Naive thymus-derived CD8-positive, alpha-beta T cell (primary cell): ENCODE measurements around the gene BOLA2B. TPM values are rescaled to one million over a fixed set of nuclear protein-coding genes. Genes with fewer than 3 reads are reported as not detected.
"Not testable (repeated sequence)": the region's sequence is repeated elsewhere in the genome, so short reads cannot be mapped to it uniquely, and the experiment has no call there.

ENCODE experiments used
- ATAC-seq, 2 donors: fragments of 150-1000 bp; cut with Tn5 transposase in 1 of 2; sonication (Bioruptor Pico), chemical (Tn5 transposase) in 1 of 2; 1 replicate in 1 of 2; 2 replicates in 1 of 2; pipeline ENCODE4 v1.10.0; 2021; ENCODE audit warnings: mild to moderate bottlenecking in 2 of 2, moderate library complexity in 2 of 2
- POLR2A ChIA-PET: fragments of 350-600 bp; sonication (Branson Sonifier 250); formaldehyde crosslinking; loops from one replicate; lab custom pipeline; 2021; ENCODE audit warnings: antibody characterized with exemption; lab: Charles Lee
- DNase-seq, 10 donors: peaks; one replicate each; pipeline versions ENCODE4 v3.0.0 to v3.0.0-alpha.2; 2020 to 2022
- H3K27ac Mint-ChIP-seq, 10 donors: one replicate each; pipeline ENCODE4 v1.8.0; 2020 to 2022; ENCODE audit warnings: mild to moderate bottlenecking in 10 of 10, mixed read lengths in 10 of 10, moderate library complexity in 4 of 10, inconsistent platforms in 1 of 10
- H3K27me3 Mint-ChIP-seq, 5 donors: one replicate each; pipeline ENCODE4 v1.8.0; 2021 to 2022; ENCODE audit warnings: mixed read lengths in 5 of 5
- H3K36me3 Mint-ChIP-seq, 3 donors: one replicate each; pipeline ENCODE4 v1.8.0; 2020 to 2022; ENCODE audit warnings: mixed read lengths in 3 of 3, mild to moderate bottlenecking in 2 of 3, inconsistent platforms in 1 of 3
- H3K4me1 Mint-ChIP-seq, 4 donors: one replicate each; pipeline ENCODE4 v1.8.0; 2021 to 2022; ENCODE audit warnings: mixed read lengths in 4 of 4
- H3K4me3 Mint-ChIP-seq, 10 donors: one replicate each; pipeline ENCODE4 v1.8.0; 2020 to 2022; ENCODE audit warnings: mild to moderate bottlenecking in 10 of 10, mixed read lengths in 10 of 10, moderate library complexity in 6 of 10, inconsistent platforms in 1 of 10
- H3K9me3 Mint-ChIP-seq, 9 donors: one replicate each; pipeline ENCODE4 v1.8.0; 2020 to 2022; ENCODE audit warnings: mixed read lengths in 9 of 9, mild to moderate bottlenecking in 3 of 9, inconsistent platforms in 1 of 9, moderate library complexity in 1 of 9
- polyA plus RNA-seq, 3 donors: library from polyadenylated mRNA; unstranded; fragments of 300-500 nt; fragmentation: Illumina TruSeq; gene quantifications; one replicate each; pipeline ENCODE4 v1.2.3, GENCODE V29; 2021
- total RNA-seq, 8 experiments: library from RNA in 2 of 8; stranded (reverse) in 2 of 8; gene quantifications; one replicate each; pipeline ENCODE4 v1.2.3 and lab custom pipeline; 2021 to 2026

The BOLA2B gene
- total and polyA plus RNA-seq, 5 experiments from 2014 or later: 66.6 to 251 (median 225) TPM

DNA sequence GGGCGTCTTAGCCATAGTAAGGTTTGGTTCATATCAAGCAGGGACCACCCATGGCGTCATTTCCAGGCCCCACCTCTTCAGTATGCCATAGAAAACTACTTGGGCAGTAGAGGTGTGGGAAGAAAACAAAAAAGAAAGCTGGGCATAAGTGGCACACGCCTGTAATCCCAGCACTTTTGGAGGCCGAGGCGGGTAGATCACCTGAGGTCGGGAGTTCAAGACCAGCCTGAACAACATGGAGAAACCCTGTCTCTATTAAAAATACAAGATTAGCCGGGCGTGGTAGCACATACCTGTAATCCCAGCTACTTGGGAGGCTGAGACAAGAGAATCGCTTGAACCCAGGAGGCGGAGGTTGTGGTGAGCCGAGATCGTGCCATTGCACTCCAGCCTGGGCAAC is 2.3 kb downstream of the BOLA2B start:
- POLR2A ChIA-PET, H3K27me3 Mint-ChIP-seq, ATAC-seq, H3K4me3 Mint-ChIP-seq, H3K9me3 Mint-ChIP-seq, H3K27ac Mint-ChIP-seq: not testable (repeated sequence)
- DNase-seq: peak in 1 of 10 donors; percentile 4
- Mint-ChIP-seq H3K4me1 (peaks cover 6 to 20% (median 16%) of the 10 kb centered on the region in 4 donors), H3K36me3 (peaks cover 0 to 20% (median 12%) of the 10 kb centered on the region in 3 donors)

DNA sequence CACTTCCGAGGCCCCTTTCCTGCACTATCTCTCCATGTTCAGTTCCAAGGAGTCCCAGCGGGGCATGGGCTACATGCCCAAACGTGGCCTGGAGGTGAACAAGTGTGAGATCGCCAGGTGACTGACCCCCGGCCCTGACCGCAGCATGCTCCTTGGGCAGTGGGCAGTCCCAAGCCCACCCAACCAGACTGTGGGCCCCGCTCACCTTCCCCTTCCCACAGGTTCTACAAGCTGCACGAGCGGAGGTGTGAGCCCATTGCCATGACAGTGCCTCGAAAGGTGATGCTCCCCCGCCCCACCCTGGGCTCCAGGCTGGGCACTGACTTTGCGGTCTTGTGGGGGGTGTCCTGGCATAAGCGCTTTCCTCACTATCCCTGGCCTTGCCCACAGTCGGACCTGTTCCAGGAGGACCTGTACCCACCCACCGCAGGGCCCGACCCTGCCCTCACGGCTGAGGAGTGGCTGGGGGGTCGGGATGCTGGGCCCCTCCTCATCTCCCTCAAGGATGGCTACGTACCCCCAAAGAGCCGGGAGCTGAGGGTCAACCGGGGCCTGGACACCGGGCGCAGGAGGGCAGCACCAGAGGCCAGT is 5.4 kb downstream of the BOLA2B start:
- ATAC-seq (no peak), DNase-seq (no peak)
- Mint-ChIP-seq H3K27ac (peak overlapping the region in 7 of 10 donors; percentile 60 to 98 (median 82)), H3K36me3 (peaks cover 8 to 37% (median 28%) of the 10 kb centered on the region in 3 donors), H3K4me3 (peak overlapping the region in 9 of 10 donors; percentile 7 to 97 (median 51)), H3K9me3 (peaks cover 0 to 3% (median 0%) of the 10 kb centered on the region in 9 donors), H3K27me3 (no peaks in the 10 kb centered on the region), H3K4me1 (peaks cover 12 to 32% (median 23%) of the 10 kb centered on the region in 4 donors)
- POLR2A ChIA-PET: interaction anchor here (0.6 to 7.9 kb wide), 10 partner anchors 45 to 219 kb away, joined by 3 to 320 read pairs (median 4); partner anchors contain the start of genes ALDOA, MAPK3, TBX6 and YPEL3

DNA sequence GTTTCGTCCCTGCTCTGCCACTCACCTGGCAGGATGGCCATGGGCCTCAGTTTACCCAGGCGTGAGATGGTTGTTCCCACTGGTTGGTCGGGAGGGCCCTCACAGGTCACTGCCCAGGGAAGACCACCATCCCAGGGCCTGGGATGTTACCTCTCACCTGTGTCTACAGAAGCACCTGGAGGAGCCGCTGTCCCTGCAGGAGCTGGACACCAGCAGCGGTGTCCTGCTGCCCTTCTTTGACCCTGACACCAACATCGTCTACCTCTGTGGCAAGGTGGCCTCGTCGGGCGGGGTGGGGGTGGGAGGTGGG is 6.0 kb downstream of the BOLA2B start:
- Mint-ChIP-seq H3K27me3 (no peaks in the 10 kb centered on the region), H3K4me1 (peaks cover 12 to 35% (median 25%) of the 10 kb centered on the region in 4 donors), H3K36me3 (peaks cover 8 to 39% (median 28%) of the 10 kb centered on the region in 3 donors), H3K4me3 (peak overlapping the region; percentile 96 to 100 (median 98)), H3K27ac (peak overlapping the region; percentile 93 to 98 (median 96)), H3K9me3 (peaks cover 0 to 3% (median 0%) of the 10 kb centered on the region in 9 donors)
- DNase-seq: no peak
- POLR2A ChIA-PET: interaction anchor here (0.6 to 7.9 kb wide), 9 partner anchors 44 to 220 kb away, joined by 3 to 320 read pairs (median 5); partner anchors contain the start of genes ALDOA, MAPK3, PPP4C and TBX6
- no peak for ATAC-seq

DNA sequence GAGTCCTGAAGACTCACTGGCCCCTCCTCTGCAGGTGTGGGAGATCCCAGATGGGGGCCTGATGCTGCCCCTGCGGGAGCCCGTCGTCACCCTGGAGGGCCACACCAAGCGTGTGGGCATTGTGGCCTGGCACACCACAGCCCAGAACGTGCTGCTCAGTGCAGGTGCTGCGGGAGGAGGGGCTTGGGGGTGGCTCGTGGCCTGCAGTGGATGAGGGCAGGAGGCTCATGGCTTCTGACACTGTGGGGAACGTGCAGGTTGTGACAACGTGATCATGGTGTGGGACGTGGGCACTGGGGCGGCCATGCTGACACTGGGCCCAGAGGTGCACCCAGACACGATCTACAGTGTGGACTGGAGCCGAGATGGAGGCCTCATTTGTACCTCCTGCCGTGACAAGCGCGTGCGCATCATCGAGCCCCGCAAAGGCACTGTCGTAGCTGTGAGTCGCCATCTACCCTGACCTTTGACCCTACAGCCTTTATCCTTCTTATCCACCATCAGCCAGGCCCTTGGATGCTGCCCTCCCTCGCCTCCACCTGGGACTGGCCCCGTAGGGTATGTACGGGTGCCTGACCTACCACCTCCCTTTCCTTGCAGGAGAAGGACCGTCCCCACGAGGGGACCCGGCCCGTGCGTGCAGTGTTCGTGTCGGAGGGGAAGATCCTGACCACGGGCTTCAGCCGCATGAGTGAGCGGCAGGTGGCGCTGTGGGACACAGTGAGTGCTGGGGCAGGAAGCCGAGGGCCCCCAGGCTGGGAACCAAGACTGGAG is 6.5 kb downstream of the BOLA2B start:
- ATAC-seq: peak; percentile 7 to 9
- POLR2A ChIA-PET: interaction anchor here (0.7 to 7.9 kb wide), 19 partner anchors 44 to 231 kb away, joined by 3 to 320 read pairs (median 13); partner anchors contain the start of genes ALDOA, GDPD3, MAPK3 and PPP4C
- Mint-ChIP-seq H3K27me3 (no peaks in the 10 kb centered on the region), H3K4me1 (peaks cover 14 to 41% (median 30%) of the 10 kb centered on the region in 4 donors), H3K9me3 (peaks cover 0 to 3% (median 0%) of the 10 kb centered on the region in 9 donors), H3K4me3 (peak overlapping the region; percentile 96 to 100 (median 98)), H3K27ac (peak overlapping the region; percentile 93 to 98 (median 96)), H3K36me3 (peaks cover 8 to 39% (median 28%) of the 10 kb centered on the region in 3 donors)
- DNase-seq: peak; percentile 73 to 92 (median 87)

DNA sequence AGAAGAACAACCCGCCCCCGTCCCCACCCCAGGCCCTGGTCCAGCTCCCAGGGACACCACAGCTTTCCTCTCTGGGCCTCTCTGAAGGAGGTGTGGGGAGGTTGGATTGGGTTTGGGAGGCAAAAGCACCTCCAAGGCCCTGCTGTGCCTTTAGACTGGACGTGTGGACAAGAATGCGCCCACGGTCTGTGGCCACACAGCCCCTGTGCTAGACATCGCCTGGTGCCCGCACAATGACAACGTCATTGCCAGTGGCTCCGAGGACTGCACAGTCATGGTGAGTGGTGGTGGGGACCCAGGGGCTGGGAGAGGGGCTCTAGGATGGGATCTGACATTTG is 7.1 kb downstream of the BOLA2B start:
- Mint-ChIP-seq H3K4me3 (peak overlapping the region; percentile 96 to 100 (median 98)), H3K27ac (peak overlapping the region; percentile 93 to 98 (median 96)), H3K27me3 (no peaks in the 10 kb centered on the region), H3K4me1 (peaks cover 15 to 43% (median 33%) of the 10 kb centered on the region in 4 donors), H3K9me3 (peaks cover 0 to 3% (median 0%) of the 10 kb centered on the region in 9 donors), H3K36me3 (peaks cover 8 to 39% (median 28%) of the 10 kb centered on the region in 3 donors)
- ATAC-seq: no peak
- DNase-seq: peak in 3 of 10 donors; percentile 2 to 18 (median 17)
- POLR2A ChIA-PET: interaction anchor here (0.6 to 7.9 kb wide), 32 partner anchors 9 to 955 kb away, joined by 3 to 320 read pairs (median 7); partner anchors contain the start of genes ALDOA, DCTPP1, GDPD3 and KIF22

DNA sequence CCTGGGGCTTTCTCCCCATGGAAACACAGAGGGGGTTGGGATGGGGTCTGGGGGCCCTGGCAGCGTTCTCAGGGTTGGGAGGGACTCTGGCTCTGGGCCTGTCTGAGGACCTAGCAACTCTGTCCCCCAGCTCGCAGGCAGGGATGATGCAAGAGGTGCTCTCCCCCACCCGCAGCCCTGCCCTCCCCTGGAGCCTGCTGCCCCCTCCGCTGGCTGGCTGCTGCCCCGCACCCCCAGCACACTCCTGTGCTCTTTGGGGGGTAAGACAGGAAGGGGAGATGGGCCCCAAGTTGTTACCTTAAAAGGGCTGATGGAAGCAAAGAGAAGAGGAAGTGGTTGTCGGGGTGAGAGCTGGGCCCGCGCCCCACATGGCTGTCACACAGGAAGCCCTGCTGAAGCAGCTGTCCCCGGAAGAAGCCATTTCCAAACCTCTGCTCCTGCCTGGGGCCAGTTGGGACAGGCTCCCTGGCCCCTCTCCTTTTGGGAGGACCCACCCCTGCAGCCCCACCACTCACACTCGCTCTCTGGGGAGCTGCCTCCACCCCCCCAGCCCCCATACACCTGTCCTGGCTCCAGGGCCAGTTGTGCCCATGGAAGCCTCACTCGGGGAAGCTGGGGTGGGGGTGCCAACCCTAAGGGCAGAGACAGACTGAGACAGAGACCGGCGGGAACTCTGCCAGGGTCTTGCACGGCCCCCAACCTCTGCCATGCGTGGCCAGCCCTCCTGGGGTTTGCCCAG is 7.6 kb downstream of the BOLA2B start:
- POLR2A ChIA-PET: interaction anchor here (0.5 to 7.9 kb wide), 41 partner anchors 9 to 956 kb away, joined by 3 to 320 read pairs (median 5); partner anchors contain the start of genes ALDOA, DCTPP1, GDPD3 and KIF22
- ATAC-seq (peak; percentile 51 to 61), DNase-seq (peak; percentile 62 to 94 (median 86))
- H3K36me3 Mint-ChIP-seq: peaks cover 8 to 39% (median 28%) of the 10 kb centered on the region in 3 donors
- peaks cover 15 to 43% (median 34%) of the 10 kb centered on the region in 4 donors for H3K4me1 Mint-ChIP-seq
- no peaks in the 10 kb centered on the region for H3K27me3 Mint-ChIP-seq
- peak overlapping the region; percentile 96 to 100 (median 98) for H3K4me3 Mint-ChIP-seq
- peaks cover 0 to 3% (median 0%) of the 10 kb centered on the region in 9 donors for H3K9me3 Mint-ChIP-seq
- H3K27ac Mint-ChIP-seq: peak overlapping the region; percentile 93 to 98 (median 97)

DNA sequence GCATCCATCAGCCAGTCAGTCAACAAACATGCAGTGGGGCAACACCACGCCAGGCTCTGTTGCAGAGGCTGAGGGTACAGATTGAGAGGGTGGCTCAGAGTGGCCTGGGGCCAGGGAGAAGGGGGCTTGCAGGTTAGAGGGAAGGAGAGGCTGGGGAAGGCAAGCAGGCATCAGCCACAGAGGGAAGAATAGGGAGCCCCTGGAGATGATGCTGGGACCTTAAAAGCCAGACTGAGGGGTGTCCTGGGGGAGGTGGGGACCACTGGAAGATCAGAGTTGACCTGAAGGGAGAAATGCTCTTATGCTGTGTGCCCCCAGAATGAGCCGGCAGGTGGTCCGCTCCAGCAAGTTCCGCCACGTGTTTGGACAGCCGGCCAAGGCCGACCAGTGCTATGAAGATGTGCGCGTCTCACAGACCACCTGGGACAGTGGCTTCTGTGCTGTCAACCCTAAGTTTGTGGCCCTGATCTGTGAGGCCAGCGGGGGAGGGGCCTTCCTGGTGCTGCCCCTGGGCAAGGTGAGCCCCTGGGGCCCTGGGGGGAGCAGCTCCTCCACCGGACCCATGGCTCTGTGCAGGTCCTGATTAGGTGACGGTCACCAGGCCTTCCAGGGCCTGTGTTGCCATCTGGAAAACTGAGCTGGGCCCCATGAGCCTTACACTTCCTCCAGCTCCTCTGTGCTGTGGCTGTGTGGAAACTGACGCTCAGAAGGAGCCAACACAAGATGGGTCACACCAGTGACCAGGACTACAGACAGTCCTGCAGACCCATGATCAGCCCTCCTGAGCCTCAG is 8.4 kb downstream of the BOLA2B start:
- Mint-ChIP-seq H3K36me3 (peaks cover 8 to 39% (median 28%) of the 10 kb centered on the region in 3 donors), H3K9me3 (peaks cover 0 to 3% (median 0%) of the 10 kb centered on the region in 9 donors), H3K27ac (peak overlapping the region; percentile 93 to 98 (median 98)), H3K4me3 (peak overlapping the region; percentile 96 to 100 (median 98)), H3K4me1 (peaks cover 15 to 43% (median 36%) of the 10 kb centered on the region in 4 donors), H3K27me3 (no peaks in the 10 kb centered on the region)
- peak in 5 of 10 donors; percentile 14 to 49 (median 19) for DNase-seq
- peak in 1 of 2 donors; percentile 3 for ATAC-seq
- POLR2A ChIA-PET: interaction anchor here (0.5 to 7.9 kb wide), 40 partner anchors 8 to 740 kb away, joined by 3 to 320 read pairs (median 6); partner anchors contain the start of genes ALDOA, DCTPP1, GDPD3 and KIF22

DNA sequence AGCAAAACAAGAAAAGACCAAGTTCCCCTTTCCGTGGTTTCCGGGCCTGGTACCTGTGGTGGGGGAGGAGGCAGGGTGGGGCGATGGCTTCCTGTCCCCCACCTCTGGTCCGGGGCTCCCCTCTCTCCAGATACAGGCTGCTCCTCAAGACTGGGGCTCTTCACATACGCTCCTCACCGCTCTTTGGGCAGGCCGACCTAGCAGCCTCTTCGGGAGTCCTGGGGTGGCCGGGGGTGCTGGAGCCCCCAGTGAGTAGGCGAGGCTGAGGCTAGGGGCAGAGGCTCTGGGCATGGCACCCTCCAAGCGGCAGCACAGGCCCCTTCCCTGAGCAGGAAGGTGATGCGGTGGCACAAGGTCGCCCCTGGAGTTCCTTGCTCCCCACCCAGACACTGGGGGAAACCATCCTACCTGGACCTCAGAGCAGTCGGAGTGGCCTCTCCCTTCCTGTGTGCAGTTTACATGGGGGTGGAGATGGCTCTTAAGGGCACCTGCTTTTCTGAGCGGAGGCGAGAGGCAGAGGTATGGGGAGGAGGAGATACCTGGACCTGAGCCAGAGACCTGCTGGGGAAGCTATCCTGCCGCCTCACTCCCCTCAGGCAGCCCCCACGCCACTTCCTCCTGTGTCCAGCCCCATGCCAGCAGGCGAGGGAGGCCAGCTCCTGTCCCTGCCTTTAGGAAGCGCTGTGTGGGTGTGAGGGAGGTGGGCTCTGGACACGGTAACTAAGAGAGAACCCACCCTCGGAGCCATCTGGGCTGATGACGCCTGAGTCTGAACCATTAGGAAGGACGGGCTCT is 9.2 kb downstream of the BOLA2B start:
- peak; percentile 54 to 94 (median 85) for DNase-seq
- peaks cover 15 to 43% (median 36%) of the 10 kb centered on the region in 4 donors for H3K4me1 Mint-ChIP-seq
- H3K36me3 Mint-ChIP-seq: peaks cover 8 to 39% (median 28%) of the 10 kb centered on the region in 3 donors
- peak overlapping the region; percentile 96 to 100 (median 98) for H3K4me3 Mint-ChIP-seq
- H3K27me3 Mint-ChIP-seq: no peaks in the 10 kb centered on the region
- POLR2A ChIA-PET: interaction anchor here (0.5 to 7.9 kb wide), 38 partner anchors 9 to 739 kb away, joined by 3 to 320 read pairs (median 8); partner anchors contain the start of genes ALDOA, CD2BP2, FBRS and GDPD3
- ATAC-seq: peak; percentile 52 to 66
- peak overlapping the region; percentile 93 to 98 (median 98) for H3K27ac Mint-ChIP-seq
- H3K9me3 Mint-ChIP-seq: peaks cover 0 to 3% (median 0%) of the 10 kb centered on the region in 9 donors

DNA sequence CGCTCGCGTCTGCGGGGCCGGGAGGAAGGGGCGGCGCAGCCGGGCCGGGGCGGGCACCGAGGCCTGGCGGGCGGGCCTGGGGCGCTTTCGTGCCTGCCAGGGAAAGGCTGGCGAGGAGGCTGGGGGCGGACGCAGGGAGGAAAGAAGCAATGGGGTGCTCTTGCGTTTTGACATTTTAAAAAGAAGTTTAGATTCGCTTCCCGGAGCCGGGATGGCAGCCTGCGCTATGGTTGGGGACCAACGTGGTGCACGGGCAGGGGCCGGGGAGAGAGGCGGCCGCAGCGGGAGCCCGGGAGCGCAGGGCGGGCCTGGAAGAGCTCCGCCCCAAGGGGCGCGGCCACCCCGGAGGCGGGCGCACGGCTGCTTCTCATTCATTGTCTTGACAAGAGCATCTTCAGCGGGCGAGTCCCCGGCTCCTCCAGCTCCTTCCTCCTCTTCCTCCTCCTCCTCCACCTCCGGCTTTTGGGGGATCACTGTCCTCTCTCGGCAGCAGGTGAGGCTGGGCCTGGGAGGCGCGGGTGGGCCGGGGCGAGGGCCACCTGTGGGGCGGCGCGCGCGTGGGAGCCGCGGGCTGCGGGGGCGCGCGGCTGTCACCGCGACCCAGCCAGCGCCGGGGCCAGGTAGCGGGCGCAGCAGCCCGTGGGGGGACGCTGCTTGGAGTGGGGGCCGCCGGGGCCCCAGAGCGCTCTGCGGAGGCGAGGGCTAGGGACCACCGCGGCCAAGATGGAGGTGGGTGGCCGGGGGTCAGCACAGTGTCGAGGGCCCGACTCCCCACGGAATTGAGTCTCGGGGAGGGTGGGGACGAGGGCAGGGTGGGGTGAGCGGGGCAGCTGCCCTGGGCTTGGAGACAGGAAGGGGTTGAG is 10.0 kb downstream of the BOLA2B start, which contains the start of gene CORO1A:
Gene CORO1A, plus strand, starts transcription at position 370 of the 863 bp plus-strand sequence. CDS start 1,608 bp downstream, outside the sequence.
- DNase-seq (peak; percentile 71 to 90 (median 81)), ATAC-seq (peak; percentile 45 to 55)
- peak within 1 kb of the TSS; percentile 96 to 100 (median 98) for H3K4me3 Mint-ChIP-seq
- POLR2A ChIA-PET: interaction anchor here (0.6 to 7.9 kb wide), 46 partner anchors 8 to 1642 kb away, joined by 3 to 320 read pairs (median 5); partner anchors contain the start of genes ALDOA, CD2BP2, DCTPP1 and FBRS
- peaks cover 15 to 43% (median 36%) of the 10 kb centered on the region in 4 donors for H3K4me1 Mint-ChIP-seq
- H3K9me3 Mint-ChIP-seq: peaks cover 0 to 3% (median 0%) of the 10 kb centered on the region in 9 donors
- H3K27ac Mint-ChIP-seq: peak within 1 kb of the TSS; percentile 93 to 98 (median 98)
- peaks cover 8 to 39% (median 28%) of the 10 kb centered on the region in 3 donors for H3K36me3 Mint-ChIP-seq
- no peaks in the 10 kb centered on the region for H3K27me3 Mint-ChIP-seq
